ENCODE data around the gene AK8. TPM values are rescaled to one million over a fixed set of nuclear protein-coding genes. Genes with fewer than 3 reads are reported as not detected.

Gene AK8
- total RNA-seq, 2 experiments from 2014 or later: 0.27 TPM; not detected in 1

DNA sequence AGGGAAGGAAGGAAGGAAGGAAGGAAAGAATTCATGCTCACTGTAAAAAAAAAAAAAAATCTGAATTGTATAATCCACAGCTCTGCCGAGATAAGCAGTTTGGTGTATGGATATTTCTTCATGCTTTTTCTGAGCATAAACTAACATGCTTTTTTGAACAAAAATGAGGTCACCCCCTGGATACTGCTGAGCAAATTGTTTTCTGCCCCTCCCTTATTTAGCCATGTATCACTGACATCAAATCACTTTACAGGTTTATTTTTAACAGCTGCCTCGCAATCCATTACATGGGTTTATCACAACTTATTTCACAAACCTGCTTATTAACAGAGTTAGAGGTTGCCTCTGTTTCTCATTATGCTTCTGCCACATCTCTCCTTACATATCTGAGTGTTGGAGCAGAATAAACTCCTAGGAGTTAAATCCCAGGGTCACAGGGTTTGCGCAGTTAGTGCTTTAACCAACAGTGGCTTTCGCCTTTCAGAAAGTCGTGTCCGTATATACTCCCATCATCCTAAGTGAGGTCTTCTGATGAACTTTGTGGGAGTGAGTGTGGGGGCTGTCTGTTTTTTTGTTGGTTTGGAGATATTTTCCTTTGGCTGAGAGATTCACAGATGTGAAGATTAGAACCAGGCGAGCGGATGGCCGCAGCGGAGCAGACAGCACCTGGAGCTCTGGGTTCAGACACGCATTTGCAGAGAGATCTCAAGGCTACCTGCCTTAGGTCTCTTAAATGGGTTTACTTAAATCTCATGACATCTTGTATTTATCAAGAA lies 57.7 kb downstream of the AK8 start:
- DNase-seq (ENCODE audit: low spot score): no peak
- Histone ChIP-seq H3K4me1 (ENCODE audit: insufficient read depth, low read length, poor library complexity, severe bottlenecking) (peaks cover 9% of the 10 kb centered on the region), H3K9me2 (ENCODE audit: insufficient read depth, low read length) (no peaks in the 10 kb centered on the region), H3K27ac (ENCODE audit: low read depth, low read length, poor library complexity, severe bottlenecking) (no peak overlapping the region), H3K4me2 (ENCODE audit: low read length) (no peak overlapping the region), H3K4me3 (ENCODE audit: low read depth, low read length, poor library complexity, severe bottlenecking) (no peak overlapping the region), H3K9me3 (ENCODE audit: low read length) (no peaks in the 10 kb centered on the region), H4K20me1 (ENCODE audit: insufficient read depth, low read length) (no peaks in the 10 kb centered on the region), H3K79me2 (ENCODE audit: insufficient read depth, low read depth, low read length) (no peaks in the 10 kb centered on the region), H2AFZ (ENCODE audit: low read length) (no peak overlapping the region), H3K36me3 (ENCODE audit: insufficient read depth, low read length) (no peaks in the 10 kb centered on the region)
- TF ChIP-seq EZH2phosphoT487 (IDR thresholded peaks at IDR 0.05; ENCODE audit: borderline replicate concordance, low read depth, low read length) (no peak), CTCF (conservative IDR thresholded peaks at IDR 0.05; ENCODE audit: low read length) (no peak)
- CTCF ChIA-PET (ENCODE audit: unreplicated experiment): no interaction called here
- intact Hi-C loops (cut with micrococcal nuclease; ENCODE audit: unreplicated experiment): no loop called here
- POLR2A ChIA-PET: interaction anchor here (0.6 kb wide), 1 partner anchor 31 kb away, joined by 3 read pairs; no protein-coding TSS in a partner anchor
- BruUV-seq (replicated peaks): no TSS peak

DNA sequence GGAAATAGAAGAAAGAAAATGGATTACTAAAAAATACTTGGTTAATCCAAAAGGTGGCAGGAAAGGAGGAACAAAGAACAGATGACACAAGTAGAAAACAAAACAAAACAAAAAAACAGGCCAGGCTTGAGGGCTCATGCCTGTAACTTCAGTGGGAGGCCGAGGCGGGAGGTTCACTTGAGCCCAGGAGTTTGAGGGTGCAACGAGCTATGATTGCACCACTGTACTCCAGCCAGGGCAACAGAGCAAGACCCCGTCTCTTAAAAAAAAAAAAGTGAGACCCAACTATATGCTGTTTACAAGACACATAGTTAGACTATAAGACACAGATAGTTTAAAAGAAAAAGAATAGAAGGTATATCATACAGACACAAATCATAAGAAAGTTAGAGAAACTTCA lies 59.5 kb downstream of the AK8 start:
- H3K4me1 ChIP-seq (ENCODE audit: insufficient read depth, low read length, poor library complexity, severe bottlenecking): peaks cover 9% of the 10 kb centered on the region
- TF ChIP-seq CTCF (conservative IDR thresholded peaks at IDR 0.05; ENCODE audit: low read length) (no peak), EZH2phosphoT487 (IDR thresholded peaks at IDR 0.05; ENCODE audit: borderline replicate concordance, low read depth, low read length) (no peak)
- no TSS peak for BruUV-seq (replicated peaks)
- no peaks in the 10 kb centered on the region for H3K9me3 ChIP-seq (ENCODE audit: low read length)
- H3K9me2 ChIP-seq (ENCODE audit: insufficient read depth, low read length): no peaks in the 10 kb centered on the region
- POLR2A ChIA-PET: interaction anchor here (0.7 kb wide), 1 partner anchor 10 kb away, joined by 3 read pairs; no protein-coding TSS in a partner anchor
- H3K36me3 ChIP-seq (ENCODE audit: insufficient read depth, low read length): no peaks in the 10 kb centered on the region
- H3K4me3 ChIP-seq (ENCODE audit: low read depth, low read length, poor library complexity, severe bottlenecking): no peak overlapping the region
- DNase-seq (ENCODE audit: low spot score): no peak
- intact Hi-C loops (cut with micrococcal nuclease; ENCODE audit: unreplicated experiment): no loop called here
- no peaks in the 10 kb centered on the region for H3K79me2 ChIP-seq (ENCODE audit: insufficient read depth, low read depth, low read length)
- CTCF ChIA-PET (ENCODE audit: unreplicated experiment): no interaction called here
- no peak overlapping the region for H3K27ac ChIP-seq (ENCODE audit: low read depth, low read length, poor library complexity, severe bottlenecking)
- H3K4me2 ChIP-seq (ENCODE audit: low read length): no peak overlapping the region
- no peaks in the 10 kb centered on the region for H4K20me1 ChIP-seq (ENCODE audit: insufficient read depth, low read length)
- no peak overlapping the region for H2AFZ ChIP-seq (ENCODE audit: low read length)

DNA sequence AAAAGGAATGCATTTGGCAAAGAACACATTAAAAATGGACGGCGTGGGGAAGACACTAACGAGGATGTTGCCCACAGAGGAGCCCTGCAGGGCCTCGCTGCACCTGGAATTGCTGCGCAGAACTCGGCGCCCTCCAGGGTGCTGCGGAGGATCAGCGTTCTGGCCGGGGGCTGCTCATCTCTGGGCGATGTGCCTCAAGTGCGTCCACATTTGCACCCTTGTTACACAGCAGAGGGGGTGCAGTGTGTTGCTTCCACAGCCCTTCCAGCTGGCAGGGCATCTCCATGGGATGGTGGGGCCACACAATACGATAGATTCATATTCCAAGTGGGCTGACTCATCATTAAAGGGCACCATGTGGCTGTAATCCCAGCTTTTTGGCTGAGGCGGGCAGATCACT lies 63.1 kb downstream of the AK8 start:
- Histone ChIP-seq H4K20me1 (ENCODE audit: insufficient read depth, low read length) (no peaks in the 10 kb centered on the region), H3K9me3 (ENCODE audit: low read length) (no peaks in the 10 kb centered on the region), H3K9me2 (ENCODE audit: insufficient read depth, low read length) (no peaks in the 10 kb centered on the region), H3K4me1 (ENCODE audit: insufficient read depth, low read length, poor library complexity, severe bottlenecking) (peaks cover 9% of the 10 kb centered on the region), H3K4me3 (ENCODE audit: low read depth, low read length, poor library complexity, severe bottlenecking) (no peak overlapping the region), H3K27ac (ENCODE audit: low read depth, low read length, poor library complexity, severe bottlenecking) (no peak overlapping the region), H2AFZ (ENCODE audit: low read length) (no peak overlapping the region), H3K79me2 (ENCODE audit: insufficient read depth, low read depth, low read length) (no peaks in the 10 kb centered on the region), H3K36me3 (ENCODE audit: insufficient read depth, low read length) (no peaks in the 10 kb centered on the region), H3K4me2 (ENCODE audit: low read length) (no peak overlapping the region)
- intact Hi-C loops (cut with micrococcal nuclease; ENCODE audit: unreplicated experiment): no loop called here
- BruUV-seq (replicated peaks): no TSS peak
- no peak for DNase-seq (ENCODE audit: low spot score)
- CTCF ChIA-PET (ENCODE audit: unreplicated experiment): no interaction called here
- POLR2A ChIA-PET: no interaction called here
- no peak for TF ChIP-seq CTCF (conservative IDR thresholded peaks at IDR 0.05; ENCODE audit: low read length)
- TF ChIP-seq EZH2phosphoT487 (IDR thresholded peaks at IDR 0.05; ENCODE audit: borderline replicate concordance, low read depth, low read length): no peak

Data from OCI-LY7 (cell line).